Right forelimb (tissue), 1 donor: ENCODE data around the gene DHH.

Experiments
- DNase-seq: peaks from one replicate; pipeline ENCODE4 v3.0.0-alpha.2; 2018

Gene DHH

GRCh38 chr12:49108958-49109404, 14.4 kb upstream of the DHH start:
- DNase-seq = no peak

GRCh38 chr12:49105504-49106084, 11.0 kb upstream of the DHH start:
- no peak for DNase-seq

- DNase-seq = no peak
Measured at GRCh38 chr12:49104822-49105221, 10.2 kb upstream of the DHH start.

GRCh38 chr12:49100380-49100779, 5.8 kb upstream of the DHH start:
- no peak for DNase-seq

GRCh38 chr12:49098703-49099102, 4.1 kb upstream of the DHH start:
- no peak for DNase-seq

GRCh38 chr12:49098035-49098451, 3.4 kb upstream of the DHH start:
- DNase-seq = no peak

- DNase-seq = no peak
Measured at GRCh38 chr12:49097381-49097780, 2.8 kb upstream of the DHH start.

- no peak for DNase-seq
Measured at GRCh38 chr12:49094975-49095365, 369 bp upstream of the DHH start.

- no peak for DNase-seq
Measured at GRCh38 chr12:49093792-49094159, 825 bp downstream of the DHH start.

- DNase-seq = no peak
Measured at GRCh38 chr12:49092816-49093406, 1.7 kb downstream of the DHH start.

- DNase-seq = peak; percentile 62
Measured at GRCh38 chr12:49092086-49092815, 2.4 kb downstream of the DHH start.

GRCh38 chr12:49091836-49092085, 2.8 kb downstream of the DHH start:
- no peak for DNase-seq

- DNase-seq = no peak
Measured at GRCh38 chr12:49091056-49091835, 3.4 kb downstream of the DHH start.

GRCh38 chr12:49089821-49090773, 4.5 kb downstream of the DHH start:
- peak; percentile 78 for DNase-seq

GRCh38 chr12:49088932-49089330, 5.7 kb downstream of the DHH start:
- DNase-seq = no peak

GRCh38 chr12:49088150-49088931, 6.3 kb downstream of the DHH start:
- peak; percentile 80 for DNase-seq

GRCh38 chr12:49086116-49086515, 8.5 kb downstream of the DHH start:
- DNase-seq = no peak

- DNase-seq = no peak
Measured at GRCh38 chr12:49084438-49084837, 10.2 kb downstream of the DHH start.

GRCh38 chr12:49079793-49080192, 14.8 kb downstream of the DHH start:
- peak; percentile 66 for DNase-seq

GRCh38 chr12:49070971-49071370, 23.6 kb downstream of the DHH start:
- no peak for DNase-seq

GRCh38 chr12:49069507-49070346, 24.9 kb downstream of the DHH start, which contains the start of gene RHEBL1:
TSS of gene RHEBL1 (minus strand) at chr12:49069979. CDS start at chr12:49069785, 194 bp downstream.
- peak; percentile 97 for DNase-seq
